GM12864 (cell line): ENCODE results near the gene PMM2.

Source experiments
- DNase-seq: peaks from one replicate; pipeline ENCODE4 v3.0.0-alpha.2; 2011; ENCODE audit warnings: low read depth
- H3K4me3 ChIP-seq: 2 replicates; pipeline ENCODE4 v1.5.1; 2011; ENCODE audit warnings: mild to moderate bottlenecking, low read depth, low read length, control low read depth
- TF ChIP-seq, protein P1 (sequence below): IDR thresholded peaks from 2 replicates; pipeline ENCODE4 v1.5.1; 2011; ENCODE audit warnings: low read depth, mild to moderate bottlenecking, moderate library complexity, low read length, control low read depth, inconsistent platforms; ENCODE audit errors: missing control alignments

Gene PMM2

DNA sequence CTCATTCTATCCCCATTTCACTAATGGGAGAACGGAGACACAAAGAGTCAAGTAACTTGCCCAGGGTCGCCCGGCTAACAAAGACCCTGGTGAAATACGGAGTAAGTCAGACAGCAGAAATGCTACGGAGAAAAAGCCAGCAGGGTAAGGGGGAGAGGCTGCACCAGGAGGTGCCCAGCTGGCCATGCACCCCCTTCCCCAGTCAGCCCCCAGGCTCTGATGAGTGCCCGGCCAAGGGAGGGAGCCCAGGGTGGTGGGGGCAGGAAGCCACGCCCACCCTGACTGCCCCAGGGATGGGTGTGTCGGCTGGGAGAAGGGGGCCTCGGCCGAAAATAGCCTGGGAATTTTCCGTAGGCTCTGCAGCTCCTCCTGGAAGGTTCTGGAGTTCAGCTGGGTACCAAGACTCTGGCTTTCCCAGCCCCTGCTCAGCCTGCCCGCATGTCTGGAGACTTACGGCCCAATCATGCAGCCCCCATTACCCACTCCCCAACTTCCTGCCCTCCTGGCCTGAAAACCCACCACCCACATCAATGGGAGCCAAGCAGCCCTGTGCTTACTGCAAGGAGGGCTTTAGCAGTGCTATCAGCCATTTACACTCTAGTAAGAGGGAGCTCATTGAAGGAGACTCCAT is 67.0 kb downstream of the PMM2 start:
- no peak overlapping the region for H3K4me3 ChIP-seq
- no peak for DNase-seq
- TF ChIP-seq, protein P1, sequence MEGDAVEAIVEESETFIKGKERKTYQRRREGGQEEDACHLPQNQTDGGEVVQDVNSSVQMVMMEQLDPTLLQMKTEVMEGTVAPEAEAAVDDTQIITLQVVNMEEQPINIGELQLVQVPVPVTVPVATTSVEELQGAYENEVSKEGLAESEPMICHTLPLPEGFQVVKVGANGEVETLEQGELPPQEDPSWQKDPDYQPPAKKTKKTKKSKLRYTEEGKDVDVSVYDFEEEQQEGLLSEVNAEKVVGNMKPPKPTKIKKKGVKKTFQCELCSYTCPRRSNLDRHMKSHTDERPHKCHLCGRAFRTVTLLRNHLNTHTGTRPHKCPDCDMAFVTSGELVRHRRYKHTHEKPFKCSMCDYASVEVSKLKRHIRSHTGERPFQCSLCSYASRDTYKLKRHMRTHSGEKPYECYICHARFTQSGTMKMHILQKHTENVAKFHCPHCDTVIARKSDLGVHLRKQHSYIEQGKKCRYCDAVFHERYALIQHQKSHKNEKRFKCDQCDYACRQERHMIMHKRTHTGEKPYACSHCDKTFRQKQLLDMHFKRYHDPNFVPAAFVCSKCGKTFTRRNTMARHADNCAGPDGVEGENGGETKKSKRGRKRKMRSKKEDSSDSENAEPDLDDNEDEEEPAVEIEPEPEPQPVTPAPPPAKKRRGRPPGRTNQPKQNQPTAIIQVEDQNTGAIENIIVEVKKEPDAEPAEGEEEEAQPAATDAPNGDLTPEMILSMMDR = no peak

DNA sequence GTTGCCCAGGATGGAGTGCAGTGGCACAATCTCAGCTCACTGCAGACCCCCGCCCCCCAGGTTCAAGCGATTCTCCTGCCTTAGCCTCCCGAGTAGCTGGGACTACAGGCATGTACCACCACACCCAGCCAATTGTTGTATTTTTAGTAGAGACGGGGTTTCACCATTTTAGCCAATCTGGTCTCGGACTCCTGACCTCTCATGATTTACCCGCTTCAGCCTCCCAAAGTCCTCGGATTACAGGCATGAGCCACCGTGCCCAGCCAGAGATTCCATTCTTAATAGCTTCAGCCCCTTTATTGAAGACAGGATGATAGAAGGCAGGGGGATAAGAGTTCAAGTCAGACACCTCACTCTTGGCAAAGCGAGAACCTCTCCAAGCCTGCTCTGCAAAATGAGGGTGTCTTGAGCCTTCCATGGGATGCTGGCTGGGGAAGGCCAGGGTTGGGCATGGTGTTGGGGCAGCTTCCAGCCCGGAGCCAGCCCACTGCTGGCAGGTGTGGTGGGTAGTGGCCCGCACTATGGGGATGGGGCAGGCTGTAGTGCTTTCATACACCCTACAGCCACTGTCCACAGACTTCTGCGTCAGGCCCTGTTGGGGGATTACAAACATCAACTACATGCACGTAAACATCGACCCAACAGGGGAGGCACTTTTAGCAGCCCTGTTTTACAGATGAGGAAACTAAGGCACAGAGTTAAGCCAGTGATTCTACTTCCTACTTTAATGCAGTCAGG is 67.7 kb downstream of the PMM2 start:
- TF ChIP-seq, protein P1 = no peak
- no peak for DNase-seq
- no peak overlapping the region for H3K4me3 ChIP-seq

DNA sequence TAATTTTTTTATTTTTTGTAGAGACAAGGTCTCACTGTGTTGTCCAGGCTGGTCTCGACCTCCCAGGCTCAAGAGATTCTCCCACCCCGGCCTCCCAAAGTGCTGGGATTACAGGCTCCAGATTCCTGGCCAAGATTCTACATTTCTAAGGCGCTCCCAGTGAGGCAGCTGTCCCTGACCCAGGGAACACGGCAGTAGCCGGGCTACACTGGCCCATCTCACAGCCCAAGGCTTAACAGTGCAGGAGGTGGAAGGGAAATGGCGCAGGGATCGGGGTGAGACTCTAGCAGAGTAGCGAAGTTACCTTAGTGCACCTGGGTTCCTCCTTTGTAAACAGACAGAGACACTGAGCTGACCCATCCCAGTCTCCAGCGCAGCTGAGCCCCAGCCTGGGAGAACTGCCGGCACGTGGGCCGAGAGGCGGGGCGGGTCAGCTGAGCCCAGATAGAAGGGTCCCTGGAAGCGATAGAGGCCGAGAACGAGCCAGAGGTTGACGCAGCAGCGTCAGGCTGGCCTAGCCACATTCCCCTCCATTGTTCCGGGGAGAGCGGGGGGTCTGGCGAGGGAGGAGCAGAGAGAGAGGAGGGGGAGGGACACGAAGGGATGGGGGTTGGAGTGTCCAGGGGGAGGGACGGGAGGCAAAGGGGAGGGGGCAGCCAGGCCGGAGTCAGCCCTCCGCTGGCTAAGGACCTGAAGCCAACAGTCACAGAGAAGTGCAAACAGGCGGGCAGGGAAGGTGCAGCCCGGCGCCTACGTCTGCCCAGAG is 68.7 kb downstream of the PMM2 start:
- TF ChIP-seq, protein P1 = no peak
- H3K4me3 ChIP-seq = peak overlapping the region; percentile 93
- no peak for DNase-seq

DNA sequence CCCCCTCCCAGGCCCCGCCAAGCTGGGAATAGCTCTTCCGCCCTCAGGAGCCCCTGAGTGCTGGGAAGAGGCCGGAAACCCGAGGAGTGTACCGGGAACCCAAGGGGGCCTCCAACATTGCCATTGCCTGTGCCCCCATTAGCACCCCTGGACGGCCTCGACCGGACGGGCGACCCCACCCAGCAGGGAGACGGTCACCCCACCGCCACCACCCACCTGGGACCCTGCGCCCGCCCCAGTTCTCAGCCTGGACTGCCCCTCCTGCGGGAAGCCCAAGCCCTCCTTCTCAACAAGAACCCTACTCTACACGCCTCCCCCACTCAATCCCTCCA is 69.2 kb downstream of the PMM2 start:
- peak overlapping the region; percentile 93 for H3K4me3 ChIP-seq
- no peak for DNase-seq
- TF ChIP-seq, protein P1 = no peak

DNA sequence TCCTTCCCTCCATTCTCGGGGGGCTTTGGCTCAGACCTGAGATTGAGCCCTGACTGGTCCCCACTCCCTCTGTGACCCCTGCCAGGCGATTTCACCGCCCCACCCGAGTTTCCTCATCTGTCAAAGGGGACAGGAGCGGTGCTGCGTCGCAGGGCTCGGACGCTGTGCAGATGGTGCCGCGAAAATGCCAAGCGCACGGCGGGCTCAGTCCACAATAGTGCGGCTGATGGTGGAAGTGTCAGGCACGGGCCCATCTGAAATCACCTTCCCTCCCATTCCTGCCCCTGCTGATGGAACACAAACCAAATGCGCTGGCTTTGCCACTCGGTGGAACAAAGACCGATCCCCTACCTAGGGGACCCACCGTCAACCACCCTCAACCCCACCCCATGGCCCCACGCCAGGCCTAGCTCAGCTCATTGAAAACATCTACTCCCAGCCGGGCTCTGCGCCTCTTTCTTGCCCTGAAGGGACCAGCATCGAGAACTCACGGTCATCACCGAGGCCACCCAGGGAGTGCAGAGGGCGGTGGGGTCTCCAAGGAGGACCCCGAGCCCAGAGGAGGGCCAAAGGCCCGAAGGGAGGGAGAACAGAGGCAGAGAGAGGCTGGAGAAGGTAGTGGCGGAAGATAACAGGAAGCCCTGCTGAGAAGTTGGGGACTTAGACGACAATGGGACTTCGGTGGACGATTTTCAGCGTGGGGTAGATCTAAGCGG is 69.7 kb downstream of the PMM2 start:
- peak overlapping the region; percentile 93 for H3K4me3 ChIP-seq
- no peak for DNase-seq
- TF ChIP-seq, protein P1 = no peak

DNA sequence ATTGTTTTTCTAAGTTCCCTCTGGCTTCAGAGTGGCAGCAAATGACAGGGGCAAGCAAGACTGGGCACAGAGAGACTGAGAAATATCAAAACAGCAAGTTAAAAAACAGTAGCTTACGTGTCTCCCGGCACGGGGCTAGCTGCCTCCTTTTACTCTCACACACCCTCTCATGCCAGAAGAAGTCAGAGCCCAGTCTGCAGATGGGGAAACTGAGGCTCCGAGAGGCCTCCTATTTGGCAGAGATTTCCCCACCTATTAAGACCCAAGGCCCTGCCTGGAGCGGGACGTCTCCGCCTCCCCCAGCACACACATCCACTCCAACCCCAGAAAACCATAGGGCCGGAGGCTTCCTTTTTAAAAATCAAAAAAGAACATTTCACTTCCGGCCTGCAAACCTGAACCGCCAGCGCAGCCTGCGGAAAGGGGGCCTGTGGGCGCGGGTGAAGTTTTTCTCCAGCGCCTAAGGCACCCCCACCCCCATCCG is 70.3 kb downstream of the PMM2 start:
- H3K4me3 ChIP-seq = peak overlapping the region; percentile 93
- TF ChIP-seq, protein P1 = no peak
- DNase-seq = no peak
